Neural progenitor cell (in vitro differentiated cells): Measurements from ENCODE around the gene MEGF6. TPM values are rescaled to one million over a fixed set of nuclear protein-coding genes. Genes with fewer than 3 reads are reported as not detected.

Source experiments
- DNase-seq: peaks from one replicate; pipeline ENCODE4 v3.0.0-alpha.2; 2016; ENCODE audit warnings: low spot score
- H2AFZ ChIP-seq: fragments of 200-600 bp; sonication (generic); replicated peaks from 2 replicates; pipeline ENCODE4 v1.6.1; 2016; ENCODE audit warnings: antibody characterized with exemption
- H3F3A ChIP-seq: fragments of 200-600 bp; sonication (generic); 2 replicates; pipeline ENCODE4 v1.6.1; 2016; ENCODE audit warnings: antibody characterized with exemption, low read depth
- H3K27ac ChIP-seq: fragments of 200-600 bp; sonication (generic); 2 replicates; pipeline ENCODE4 v1.5.1; 2016; ENCODE audit warnings: mild to moderate bottlenecking
- H3K27me3 ChIP-seq: fragments of 200-600 bp; sonication (generic); 2 replicates; pipeline ENCODE4 v1.6.1; 2016; ENCODE audit warnings: mild to moderate bottlenecking, moderate library complexity
- H3K36me3 ChIP-seq: fragments of 200-600 bp; sonication (generic); 2 replicates; pipeline ENCODE4 v1.5.1; 2016
- H3K4me1 ChIP-seq: fragments of 200-600 bp; sonication (generic); 2 replicates; pipeline ENCODE4 v1.6.1; 2016; ENCODE audit warnings: mixed run types
- H3K4me2 ChIP-seq: fragments of 200-600 bp; sonication (generic); 2 replicates; pipeline ENCODE4 v1.6.1; 2016
- H3K4me3 ChIP-seq: fragments of 200-600 bp; sonication (generic); 2 replicates; pipeline ENCODE4 v1.5.1; 2016
- H3K79me2 ChIP-seq: fragments of 200-600 bp; sonication (generic); 2 replicates; pipeline ENCODE4 v1.6.1; 2016; ENCODE audit warnings: low read depth
- H3K9ac ChIP-seq: fragments of 200-600 bp; sonication (generic); 2 replicates; pipeline ENCODE4 v1.6.1; 2016
- H3K9me3 ChIP-seq: fragments of 200-600 bp; sonication (generic); 2 replicates; pipeline ENCODE4 v1.5.1; 2016; ENCODE audit warnings: low read depth
- H4K20me1 ChIP-seq: fragments of 200-600 bp; sonication (generic); 2 replicates; pipeline ENCODE4 v1.6.1; 2016; ENCODE audit warnings: low read depth
- H3K27ac Mint-ChIP-seq: 3 replicates; pipeline ENCODE4 v1.8.0; 2021; ENCODE audit warnings: mixed read lengths
- H3K27me3 Mint-ChIP-seq: 2 replicates; pipeline ENCODE4 v1.8.0; 2022; ENCODE audit warnings: low read depth, mild to moderate bottlenecking, inconsistent platforms, moderate library complexity, mixed read lengths; ENCODE audit not compliant: insufficient read depth
- H3K36me3 Mint-ChIP-seq: 3 replicates; pipeline ENCODE4 v1.8.0; 2021; ENCODE audit warnings: mixed read lengths
- H3K4me1 Mint-ChIP-seq: 3 replicates; pipeline ENCODE4 v1.8.0; 2021; ENCODE audit warnings: mixed read lengths
- H3K4me3 Mint-ChIP-seq: 3 replicates; pipeline ENCODE4 v1.8.0; 2021; ENCODE audit warnings: mild to moderate bottlenecking, moderate library complexity, mixed read lengths
- H3K9me3 Mint-ChIP-seq: 3 replicates; pipeline ENCODE4 v1.8.0; 2020; ENCODE audit warnings: mixed read lengths
- EZH2 ChIP-seq: fragments of 200-600 bp; sonication (generic); IDR thresholded peaks from 2 replicates; pipeline ENCODE4 v1.6.1; 2017; ENCODE audit warnings: antibody characterized with exemption, mild to moderate bottlenecking, moderate library complexity
- EZH2phosphoT487 ChIP-seq: fragments of 200-600 bp; sonication (generic); IDR thresholded peaks from 2 replicates; pipeline ENCODE4 v1.6.1; 2017; ENCODE audit warnings: antibody characterized with exemption
- total RNA-seq: library from RNA; depleted of rRNA; stranded (reverse); fragments of >200 nt; gene quantifications from 2 replicates; pipeline ENCODE4 v1.2.3, GENCODE V29; 2015; ENCODE audit warnings: low replicate concordance
- TF ChIP-seq, protein P1 (sequence below): fragments of 200-600 bp; sonication (generic); IDR thresholded peaks from 2 replicates; pipeline ENCODE4 v1.5.1; 2017; ENCODE audit warnings: antibody characterized with exemption, mild to moderate bottlenecking

Gene MEGF6
- total RNA-seq, 1 donor from 2014 or later = 1.7 TPM

DNA sequence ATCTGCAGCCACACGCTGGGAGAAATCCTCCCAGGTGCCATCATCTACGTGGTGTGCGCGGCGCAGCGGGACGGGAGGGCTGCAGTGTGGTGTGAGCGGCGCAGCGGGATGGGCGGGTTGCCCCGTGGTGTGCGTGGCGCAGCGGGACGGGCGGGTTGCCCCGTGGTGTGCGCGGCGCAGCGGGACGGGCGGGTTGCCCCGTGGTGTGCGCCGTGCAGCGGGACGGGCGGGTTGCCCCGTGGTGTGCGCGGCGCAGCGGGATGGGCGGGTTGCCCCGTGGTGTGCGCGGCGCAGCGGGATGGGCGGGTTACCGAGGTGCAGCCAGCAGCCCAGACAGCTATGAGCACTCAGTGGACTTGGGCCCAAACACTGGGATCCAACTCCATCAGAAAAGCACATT lies 33.9 kb upstream of the MEGF6 start:
- TF ChIP-seq, protein P1, sequence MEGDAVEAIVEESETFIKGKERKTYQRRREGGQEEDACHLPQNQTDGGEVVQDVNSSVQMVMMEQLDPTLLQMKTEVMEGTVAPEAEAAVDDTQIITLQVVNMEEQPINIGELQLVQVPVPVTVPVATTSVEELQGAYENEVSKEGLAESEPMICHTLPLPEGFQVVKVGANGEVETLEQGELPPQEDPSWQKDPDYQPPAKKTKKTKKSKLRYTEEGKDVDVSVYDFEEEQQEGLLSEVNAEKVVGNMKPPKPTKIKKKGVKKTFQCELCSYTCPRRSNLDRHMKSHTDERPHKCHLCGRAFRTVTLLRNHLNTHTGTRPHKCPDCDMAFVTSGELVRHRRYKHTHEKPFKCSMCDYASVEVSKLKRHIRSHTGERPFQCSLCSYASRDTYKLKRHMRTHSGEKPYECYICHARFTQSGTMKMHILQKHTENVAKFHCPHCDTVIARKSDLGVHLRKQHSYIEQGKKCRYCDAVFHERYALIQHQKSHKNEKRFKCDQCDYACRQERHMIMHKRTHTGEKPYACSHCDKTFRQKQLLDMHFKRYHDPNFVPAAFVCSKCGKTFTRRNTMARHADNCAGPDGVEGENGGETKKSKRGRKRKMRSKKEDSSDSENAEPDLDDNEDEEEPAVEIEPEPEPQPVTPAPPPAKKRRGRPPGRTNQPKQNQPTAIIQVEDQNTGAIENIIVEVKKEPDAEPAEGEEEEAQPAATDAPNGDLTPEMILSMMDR = no peak
- no peak for TF ChIP-seq EZH2
- no peak for TF ChIP-seq EZH2phosphoT487
- Mint-ChIP-seq H3K4me3 (no peak overlapping the region), H3K27ac (no peak overlapping the region), H3K27me3 (peaks cover 5% of the 10 kb centered on the region), H3K36me3 (peaks cover 13% of the 10 kb centered on the region), H3K9me3 (no peaks in the 10 kb centered on the region), H3K4me1 (peaks cover 11% of the 10 kb centered on the region)
- Histone ChIP-seq H3K4me2 (no peak overlapping the region), H3F3A (peaks cover 6% of the 10 kb centered on the region), H3K4me3 (no peak overlapping the region), H3K4me1 (peaks cover 4% of the 10 kb centered on the region), H4K20me1 (peaks cover 18% of the 10 kb centered on the region), H3K9ac (no peak overlapping the region), H2AFZ (no peak overlapping the region), H3K79me2 (peaks cover 11% of the 10 kb centered on the region), H3K36me3 (no peaks in the 10 kb centered on the region), H3K9me3 (no peaks in the 10 kb centered on the region), H3K27ac (no peak overlapping the region), H3K27me3 (peaks cover 5% of the 10 kb centered on the region)
- DNase-seq = no peak

DNA sequence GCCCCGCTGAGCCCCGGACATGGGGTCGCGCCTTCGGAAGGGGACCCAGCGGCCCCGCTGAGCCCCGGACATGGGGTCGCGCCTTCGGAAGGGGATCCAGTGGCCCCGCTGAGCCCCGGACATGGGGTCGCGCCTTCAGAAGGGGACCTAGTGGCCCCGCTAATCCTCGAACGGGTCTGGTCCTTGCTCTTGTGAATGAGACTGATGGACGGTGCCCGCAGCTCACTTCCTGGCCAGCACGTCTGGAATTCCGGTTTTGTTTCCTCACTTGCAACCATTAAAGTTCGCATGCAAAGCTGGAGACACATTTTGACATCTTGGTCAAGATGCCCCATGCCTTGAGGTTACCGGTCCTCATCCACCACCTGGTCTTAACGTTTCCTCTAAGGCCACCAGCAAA lies 33.0 kb upstream of the MEGF6 start:
- no peak for TF ChIP-seq EZH2
- TF ChIP-seq, protein P1 = no peak
- no peak for TF ChIP-seq EZH2phosphoT487
- no peak overlapping the region for H3K9ac ChIP-seq
- H3K27me3 ChIP-seq = no peaks in the 10 kb centered on the region
- H4K20me1 ChIP-seq = peaks cover 16% of the 10 kb centered on the region
- Mint-ChIP-seq H3K27ac (no peak overlapping the region), H3K9me3 (no peaks in the 10 kb centered on the region), H3K4me1 (peaks cover 9% of the 10 kb centered on the region), H3K4me3 (no peak overlapping the region), H3K36me3 (peaks cover 13% of the 10 kb centered on the region), H3K27me3 (peaks cover 2% of the 10 kb centered on the region)
- H3K9me3 ChIP-seq = no peaks in the 10 kb centered on the region
- peaks cover 8% of the 10 kb centered on the region for H3K79me2 ChIP-seq
- no peaks in the 10 kb centered on the region for H3K36me3 ChIP-seq
- peaks cover 6% of the 10 kb centered on the region for H3F3A ChIP-seq
- peaks cover 3% of the 10 kb centered on the region for H3K4me1 ChIP-seq
- no peak overlapping the region for H3K27ac ChIP-seq
- H3K4me3 ChIP-seq = no peak overlapping the region
- H2AFZ ChIP-seq = no peak overlapping the region
- DNase-seq = no peak
- no peak overlapping the region for H3K4me2 ChIP-seq

DNA sequence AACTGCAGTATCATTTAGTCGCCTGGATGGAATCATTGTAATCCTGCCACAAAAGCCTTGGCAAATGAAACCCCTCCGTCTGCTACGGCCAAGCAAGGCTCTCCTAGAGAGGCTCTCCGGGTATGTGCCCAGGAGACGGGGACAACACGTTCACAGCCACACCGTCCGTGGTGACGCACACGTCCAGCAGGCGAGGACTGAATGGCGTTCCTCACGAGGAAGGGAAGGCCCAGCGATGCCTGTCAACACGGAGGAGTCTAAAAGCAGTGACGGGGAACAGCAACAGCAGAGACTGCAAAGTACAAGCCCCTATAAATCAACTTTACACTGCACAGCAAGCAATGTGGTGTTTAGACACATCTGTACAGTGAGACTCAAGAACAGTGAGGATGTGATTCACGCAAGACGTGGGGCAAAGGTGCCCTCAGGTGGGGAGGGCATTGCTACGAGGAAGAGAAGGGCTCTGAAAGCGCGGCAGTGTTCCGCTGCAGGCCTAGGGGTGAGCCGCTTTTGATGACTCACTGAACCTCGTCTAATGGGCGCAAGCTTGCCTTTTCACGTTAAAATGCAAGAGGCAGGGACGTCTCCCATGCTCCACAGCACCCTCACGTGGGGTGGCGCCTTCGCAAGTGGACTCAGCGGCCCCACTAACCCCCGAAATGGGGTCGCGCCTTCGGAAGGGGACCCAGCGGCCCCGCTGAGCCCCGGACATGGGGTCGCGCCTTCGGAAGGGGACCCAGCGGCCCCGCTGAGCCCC lies 31.8 kb upstream of the MEGF6 start:
- H3K4me1 Mint-ChIP-seq = no peaks in the 10 kb centered on the region
- no peaks in the 10 kb centered on the region for H3K9me3 ChIP-seq
- H3K9ac ChIP-seq = no peak overlapping the region
- H3K9me3 Mint-ChIP-seq = no peaks in the 10 kb centered on the region
- TF ChIP-seq EZH2phosphoT487 (no peak), EZH2 (no peak)
- TF ChIP-seq, protein P1 = no peak
- H3K36me3 ChIP-seq = no peaks in the 10 kb centered on the region
- H3F3A ChIP-seq = no peaks in the 10 kb centered on the region
- no peak overlapping the region for H3K27ac Mint-ChIP-seq
- H3K4me2 ChIP-seq = no peak overlapping the region
- peaks cover 2% of the 10 kb centered on the region for H3K27me3 Mint-ChIP-seq
- no peak overlapping the region for H3K27ac ChIP-seq
- H4K20me1 ChIP-seq = peaks cover 7% of the 10 kb centered on the region
- H3K36me3 Mint-ChIP-seq = peaks cover 13% of the 10 kb centered on the region
- H3K4me1 ChIP-seq = no peaks in the 10 kb centered on the region
- no peak overlapping the region for H2AFZ ChIP-seq
- H3K4me3 Mint-ChIP-seq = no peak overlapping the region
- no peak for DNase-seq
- no peaks in the 10 kb centered on the region for H3K79me2 ChIP-seq
- no peaks in the 10 kb centered on the region for H3K27me3 ChIP-seq
- no peak overlapping the region for H3K4me3 ChIP-seq
